NCI-H2107 treated with DMSO at 0.1 percent for 48 hours (cell line): ENCODE results near the gene DCLK1.
A peak's percentile ranks its signal among the peaks of the same experiment; 100 is the strongest.

Experiments used
- DNase-seq: peaks from one replicate; lab custom pipeline; 2025; ENCODE audit not compliant: unreplicated experiment; lab: John Stamatoyannopoulos, UW

Gene DCLK1

DNA sequence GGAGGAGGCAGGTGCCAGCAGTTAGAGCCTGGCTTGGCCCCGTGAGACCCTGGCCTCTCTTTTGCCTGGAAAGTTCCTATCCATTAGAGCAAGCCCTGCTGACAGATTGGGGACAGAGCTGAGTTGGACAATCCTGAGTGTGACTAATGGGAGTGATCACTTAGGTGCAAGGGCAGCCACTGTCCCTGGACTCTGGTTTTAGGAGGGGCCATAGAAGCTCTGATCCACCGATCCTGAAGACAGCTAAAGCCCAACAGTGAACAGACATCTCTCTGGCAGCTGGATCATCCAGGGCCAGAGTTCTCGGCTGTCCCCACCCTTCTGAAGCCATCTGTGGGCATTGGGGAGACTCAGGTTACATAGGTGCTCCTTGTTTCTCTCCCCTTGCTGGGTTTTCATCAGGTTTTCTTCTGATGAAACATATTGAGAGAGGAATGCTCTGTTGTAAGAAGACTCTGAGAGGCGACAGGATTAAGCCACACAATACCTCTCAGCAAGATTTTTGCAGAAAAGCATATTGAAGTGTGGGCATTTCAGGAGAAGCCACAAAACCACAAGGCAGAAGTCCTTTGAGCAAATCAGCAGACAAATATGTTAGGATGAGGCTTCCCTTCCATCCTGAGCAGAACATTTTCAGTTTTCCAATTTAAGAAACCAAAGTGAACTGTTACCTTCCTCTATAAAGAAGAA is 366.7 kb downstream of the DCLK1 start:
- no peak for DNase-seq

DNA sequence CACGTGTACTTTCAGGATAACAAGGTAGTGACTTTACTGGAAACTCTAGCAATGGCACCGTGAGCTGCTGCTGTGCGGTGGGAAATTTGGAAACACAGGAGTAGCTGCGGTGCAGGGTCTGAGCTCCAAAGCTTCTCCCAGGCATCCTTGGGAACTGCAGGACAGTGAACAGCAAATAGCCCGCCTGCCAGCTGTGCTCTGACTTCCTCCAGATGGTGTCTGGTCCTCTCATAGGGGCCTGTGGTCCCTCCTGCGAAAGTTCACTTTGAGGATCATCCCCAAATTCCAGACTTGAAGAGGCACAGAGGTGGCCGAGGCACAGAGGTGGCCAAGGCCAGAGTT is 367.4 kb downstream of the DCLK1 start:
- no peak for DNase-seq

DNA sequence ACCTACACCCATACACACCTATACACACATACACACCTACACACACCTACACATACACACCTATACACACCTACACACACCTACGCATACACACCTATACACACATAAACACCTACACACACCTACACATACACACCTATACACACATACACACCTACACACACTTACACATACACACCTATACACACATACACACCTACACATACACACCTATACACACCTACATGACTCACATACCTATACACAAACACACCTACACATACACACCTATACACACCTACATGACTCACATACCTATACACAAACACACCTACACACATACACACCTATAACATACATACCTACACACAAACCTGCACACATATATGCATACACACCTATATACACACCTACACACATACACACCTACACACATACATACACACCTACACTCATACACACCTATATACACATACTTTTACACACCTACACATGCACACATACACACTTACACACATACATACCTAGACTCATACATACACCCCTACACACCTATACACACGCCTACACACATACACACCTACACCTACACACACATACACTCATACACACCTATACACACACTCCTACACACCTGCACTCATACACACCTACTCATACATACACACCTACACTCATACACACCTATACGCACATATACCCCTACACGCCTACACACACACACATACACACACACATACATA is 368.0 kb downstream of the DCLK1 start:
- no peak for DNase-seq

DNA sequence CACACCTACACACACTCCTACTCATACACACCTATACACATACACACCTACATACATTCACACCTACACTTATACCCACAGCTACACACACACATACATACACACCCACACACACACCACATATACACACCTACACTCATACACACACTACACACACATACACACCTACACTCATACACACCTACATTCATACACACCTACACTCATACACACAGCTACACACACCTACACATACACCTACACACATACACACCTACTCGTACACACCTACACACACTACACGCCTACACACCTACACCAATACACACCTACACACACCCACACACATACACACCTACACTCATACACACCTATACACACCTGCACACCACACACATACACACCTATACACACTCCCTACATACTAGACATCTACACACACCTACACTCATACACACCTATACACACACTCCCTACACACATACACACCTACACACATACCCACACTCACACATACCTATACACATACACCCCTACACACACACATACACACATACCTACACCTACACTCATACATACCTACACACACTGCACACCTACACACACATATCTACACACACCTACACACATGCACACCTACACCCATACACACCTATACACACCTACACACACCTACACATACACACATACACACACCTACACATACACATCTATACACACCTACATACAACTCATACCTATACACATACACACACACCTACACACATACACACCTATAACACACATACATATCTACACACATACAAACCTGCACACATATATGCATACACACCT is 369.5 kb downstream of the DCLK1 start:
- DNase-seq = no peak

DNA sequence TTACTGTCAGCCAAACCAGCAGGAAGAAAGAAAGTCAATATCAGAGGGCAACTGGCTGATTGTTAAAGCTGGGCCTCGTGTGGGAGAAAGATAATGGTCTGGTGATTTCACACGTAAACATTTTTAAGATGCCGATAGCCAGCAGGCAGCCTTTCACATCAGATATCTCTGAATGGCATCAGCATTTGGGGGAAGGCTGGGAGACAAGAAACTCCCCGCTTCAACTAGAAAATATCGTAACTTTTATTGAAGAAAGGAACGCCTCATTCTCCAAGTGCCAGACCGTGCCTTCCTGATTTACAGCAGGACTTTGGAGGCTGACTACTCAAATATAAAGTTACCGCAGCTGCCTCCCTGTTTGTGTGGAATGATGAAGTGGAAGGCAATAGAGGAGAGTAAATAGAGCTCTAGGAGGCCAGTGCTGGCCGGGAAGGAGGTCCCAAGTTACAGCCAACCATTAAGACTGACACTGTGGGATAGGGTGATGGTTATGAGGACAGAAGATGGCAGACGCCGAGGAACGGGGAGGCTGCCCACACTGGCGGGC is 370.4 kb downstream of the DCLK1 start:
- peak; percentile 3 for DNase-seq

DNA sequence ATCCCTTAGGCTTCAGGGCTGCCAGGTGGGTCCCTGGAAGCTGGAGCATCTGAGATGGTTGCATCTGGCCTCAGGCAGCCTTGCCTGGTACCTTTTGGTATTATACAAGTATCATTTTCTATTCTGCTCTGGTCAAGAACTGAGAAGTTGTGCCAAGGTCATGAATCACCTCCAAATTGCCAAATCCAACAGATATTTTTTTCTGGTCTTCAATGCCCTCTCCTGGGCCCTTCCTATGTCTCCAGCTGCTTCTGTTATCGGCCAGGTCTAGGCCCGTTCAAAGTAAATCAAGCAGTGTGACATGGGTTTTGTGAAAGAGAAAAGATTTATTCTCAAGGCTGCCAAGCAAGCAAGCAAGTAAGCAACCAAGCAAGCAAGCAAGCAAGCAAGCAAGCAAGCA is 383.6 kb downstream of the DCLK1 start:
- no peak for DNase-seq

DNA sequence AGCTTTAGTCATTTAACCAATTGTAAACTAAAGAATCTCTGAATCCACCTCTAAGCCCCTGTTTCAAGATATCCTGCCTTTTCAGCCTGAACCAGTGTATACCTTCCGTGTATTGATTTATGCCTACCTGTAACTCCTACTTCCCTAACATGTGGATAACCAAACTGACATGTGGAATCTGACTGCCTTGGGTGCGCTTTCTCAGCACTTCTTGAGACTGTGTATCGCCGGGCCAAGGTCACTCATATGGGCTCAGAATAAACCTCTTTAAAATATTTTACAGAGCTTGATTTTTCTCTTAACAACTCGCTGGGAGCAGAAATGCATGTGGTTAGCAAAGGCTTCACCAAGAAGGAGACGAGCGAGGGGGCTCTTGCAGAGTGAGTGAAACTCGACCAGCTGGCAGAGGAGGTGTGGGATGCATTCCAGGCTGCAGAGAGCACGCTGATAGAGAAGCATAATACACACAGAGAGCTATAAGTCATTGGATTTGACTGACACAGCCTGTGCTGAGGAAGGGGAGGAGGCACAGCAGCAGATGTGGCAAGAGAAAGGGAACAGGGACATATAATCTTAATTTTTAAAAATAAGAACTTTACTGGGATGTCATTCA is 386.5 kb downstream of the DCLK1 start:
- DNase-seq = no peak

DNA sequence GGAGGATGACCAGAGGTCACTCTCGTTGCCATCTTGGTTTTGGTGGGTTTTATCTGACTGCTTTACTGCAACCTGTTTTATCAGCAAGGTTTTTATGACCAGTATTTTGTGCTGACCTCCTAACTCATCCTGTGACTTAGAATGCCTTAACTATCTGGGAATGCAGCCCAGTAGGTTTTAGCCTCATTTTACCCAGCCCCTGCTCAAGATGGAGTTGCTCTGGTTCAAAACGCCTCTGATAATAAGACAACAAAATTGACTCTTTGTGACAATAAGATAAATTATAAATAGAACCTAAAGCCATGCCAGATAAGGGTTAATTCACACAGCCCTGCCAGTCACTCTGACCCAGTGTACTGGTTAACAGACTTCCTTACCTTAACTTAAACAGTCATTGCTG is 387.0 kb downstream of the DCLK1 start:
- DNase-seq = no peak

DNA sequence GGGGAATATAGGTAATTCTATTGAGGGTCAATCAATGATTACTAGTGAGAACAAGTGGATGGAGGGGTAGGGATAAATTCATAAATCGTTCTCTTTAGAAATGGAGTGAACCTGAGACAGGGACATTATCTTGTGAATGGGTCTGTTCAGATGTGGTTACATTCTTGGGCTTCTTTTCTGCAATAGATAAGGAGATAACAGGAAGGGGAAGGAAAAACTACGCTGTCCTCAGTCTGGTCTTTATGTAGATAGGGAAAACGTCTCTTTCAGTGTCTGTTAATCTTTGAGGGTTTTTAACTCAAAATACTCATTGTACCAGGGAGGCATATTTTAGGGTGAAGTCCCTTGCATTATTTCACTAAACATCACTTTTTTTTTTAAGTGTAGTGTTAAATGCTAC is 388.0 kb downstream of the DCLK1 start:
- no peak for DNase-seq

DNA sequence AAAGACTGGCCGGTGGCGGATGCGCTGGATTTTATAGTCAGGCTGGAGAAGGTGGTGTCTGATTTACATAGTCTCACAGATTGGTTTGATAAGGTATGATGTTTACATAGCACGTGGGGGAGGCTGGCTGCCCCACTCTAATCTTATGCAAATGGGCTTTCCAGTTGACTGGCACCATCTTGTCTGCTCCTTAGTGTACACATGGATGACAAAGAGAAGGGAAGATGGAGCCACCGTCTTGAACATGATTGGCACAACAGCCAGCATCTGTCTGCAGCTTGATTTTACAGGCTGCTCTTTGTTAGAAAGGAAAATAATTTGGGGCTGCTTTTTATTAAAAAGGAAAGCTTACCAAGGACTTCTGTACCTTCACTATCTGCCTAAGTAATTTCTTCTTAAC is 389.5 kb downstream of the DCLK1 start:
- DNase-seq = no peak

DNA sequence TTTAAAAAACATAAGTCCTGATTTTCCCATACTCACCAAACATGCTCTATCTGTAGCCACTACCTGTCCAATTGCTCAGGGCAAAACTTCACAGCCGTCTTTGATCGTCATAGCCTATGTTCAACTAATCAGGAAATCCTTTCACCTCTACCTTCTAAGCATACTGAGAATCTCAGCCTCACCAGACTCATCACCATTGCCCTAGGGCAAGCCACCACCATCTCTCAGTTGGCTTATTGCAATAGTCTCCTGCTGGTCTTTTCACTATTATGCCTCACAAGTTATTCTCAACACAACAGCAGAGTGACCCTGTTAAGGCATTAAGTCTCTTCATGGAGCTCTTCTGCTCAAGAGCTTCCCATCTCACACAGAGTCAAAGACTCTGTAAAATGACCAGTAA is 394.3 kb downstream of the DCLK1 start:
- DNase-seq = no peak

DNA sequence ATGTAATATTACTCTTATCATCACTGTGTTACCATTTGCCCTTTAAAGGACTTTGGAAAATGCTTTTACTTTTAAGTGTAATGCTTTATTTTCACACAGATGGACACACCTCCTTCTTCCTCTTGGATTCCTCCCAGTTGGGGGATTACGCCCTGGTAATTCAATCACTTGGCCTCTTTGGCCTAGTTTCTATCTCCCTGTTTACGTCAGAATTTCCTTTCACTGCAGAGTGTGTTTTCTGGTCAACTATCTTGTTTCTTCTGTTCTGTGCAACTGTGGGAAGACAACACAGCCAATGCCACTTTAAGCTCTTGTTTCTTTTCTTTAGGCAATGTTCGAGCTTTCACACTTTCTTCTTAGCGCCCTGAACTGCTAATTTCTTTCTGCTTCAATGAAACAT is 397.4 kb downstream of the DCLK1 start:
- no peak for DNase-seq

DNA sequence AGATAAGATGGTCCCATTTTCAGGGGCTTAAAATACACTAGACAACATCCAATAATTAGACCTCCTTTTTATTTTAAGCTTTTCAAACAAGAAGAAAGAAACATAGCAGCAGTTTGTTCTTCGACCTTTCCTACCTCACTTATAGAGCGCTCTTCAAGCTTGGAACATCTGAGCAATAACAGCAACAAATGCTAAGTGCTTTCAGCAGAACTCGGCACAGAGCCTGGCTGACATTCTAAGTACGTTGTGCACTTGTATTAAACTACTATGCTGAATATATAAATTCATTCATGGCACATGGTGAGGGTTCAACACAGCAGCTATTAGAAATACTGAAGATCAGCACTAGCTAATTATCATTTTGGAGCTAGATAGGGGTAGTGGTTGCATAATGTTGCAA is 398.6 kb downstream of the DCLK1 start:
- DNase-seq = no peak

DNA sequence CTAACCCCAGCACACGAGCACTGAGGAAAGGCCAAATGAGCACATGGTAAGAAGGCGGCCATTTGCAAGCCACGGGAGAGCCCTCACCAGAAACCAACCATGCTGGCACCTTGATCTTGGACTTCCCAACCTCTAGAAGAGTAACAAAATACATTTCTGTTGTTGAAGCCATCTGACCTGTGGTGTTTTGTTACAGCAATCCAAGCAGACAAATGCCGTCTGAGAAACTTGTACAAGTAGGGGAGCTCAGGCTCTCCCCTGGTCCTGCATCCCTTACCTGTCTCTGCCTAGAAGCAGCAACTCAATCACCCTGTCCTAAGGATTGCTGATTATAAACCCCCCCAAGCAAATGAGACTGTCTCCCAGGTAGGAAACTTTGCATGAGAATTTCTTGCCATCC is 399.7 kb downstream of the DCLK1 start:
- no peak for DNase-seq

DNA sequence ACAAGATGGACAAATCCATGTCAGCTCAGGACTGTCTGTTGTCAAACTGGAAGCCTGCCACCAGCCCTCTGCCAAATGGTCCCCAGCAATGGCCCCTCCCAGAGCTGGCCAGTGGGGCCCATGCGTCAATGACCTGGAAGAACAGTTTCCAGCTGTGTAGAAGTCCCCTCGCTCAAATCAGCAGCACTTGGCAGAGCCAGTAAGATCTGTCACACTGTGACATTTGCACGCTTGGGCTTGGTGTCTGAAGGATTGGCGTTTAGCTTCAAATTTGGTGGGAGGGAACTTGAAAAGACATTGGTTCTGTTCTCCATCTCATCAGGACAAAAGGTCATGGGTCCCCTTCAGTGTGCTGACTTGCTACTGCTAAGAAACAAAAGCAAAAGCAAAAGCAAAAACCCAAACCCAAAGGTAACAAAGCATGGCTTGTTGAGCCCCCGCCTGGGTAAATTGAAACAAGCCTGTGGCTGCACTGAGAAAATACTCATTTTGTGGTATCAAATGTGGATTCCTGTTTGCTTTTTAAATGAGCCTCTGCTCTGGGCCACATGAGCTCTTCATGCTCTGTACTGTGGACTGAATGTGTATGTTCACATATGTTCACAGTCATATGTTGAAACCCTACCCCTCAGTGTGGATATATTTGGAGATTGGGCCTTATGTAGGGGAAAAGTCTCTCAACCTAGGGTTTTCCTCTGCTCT is 401.1 kb downstream of the DCLK1 start:
- no peak for DNase-seq

DNA sequence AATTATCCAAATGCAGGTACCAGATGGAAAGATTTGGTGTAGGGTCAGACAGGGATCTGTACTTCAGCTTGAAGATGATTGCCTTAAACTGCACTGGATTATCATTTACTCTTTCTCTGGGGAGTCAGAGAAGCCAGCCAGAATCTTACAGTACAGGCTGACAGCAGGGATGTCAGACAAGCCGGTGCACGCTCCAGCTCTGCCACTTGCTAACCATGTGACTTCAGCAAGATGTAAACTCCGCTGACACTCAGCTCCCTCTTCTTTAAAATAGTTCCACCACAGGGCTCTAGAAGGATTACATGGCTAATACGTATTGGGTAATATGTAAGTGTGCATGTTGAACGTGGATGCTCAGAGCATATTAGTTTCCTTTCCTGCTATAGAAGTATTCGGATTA is 403.3 kb downstream of the DCLK1 start:
- DNase-seq = no peak

DNA sequence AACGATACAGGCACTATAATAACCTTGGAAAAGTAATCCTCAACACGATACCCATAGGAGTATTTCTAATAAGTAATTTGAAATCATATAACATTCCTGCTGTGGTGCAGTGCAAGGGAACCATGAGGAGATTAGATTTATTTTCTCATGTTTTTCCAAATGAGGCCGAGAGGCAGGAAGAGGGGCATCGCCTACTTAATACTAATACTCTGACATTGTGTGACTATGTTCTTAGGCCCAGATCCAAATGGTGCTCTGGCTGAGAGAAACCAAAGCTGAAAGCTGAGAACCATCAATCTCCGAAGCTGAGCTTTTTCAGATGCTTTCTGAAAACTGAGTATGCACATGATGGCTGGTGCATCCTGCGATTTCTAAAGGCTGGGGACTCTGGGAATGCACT is 406.7 kb downstream of the DCLK1 start:
- no peak for DNase-seq

DNA sequence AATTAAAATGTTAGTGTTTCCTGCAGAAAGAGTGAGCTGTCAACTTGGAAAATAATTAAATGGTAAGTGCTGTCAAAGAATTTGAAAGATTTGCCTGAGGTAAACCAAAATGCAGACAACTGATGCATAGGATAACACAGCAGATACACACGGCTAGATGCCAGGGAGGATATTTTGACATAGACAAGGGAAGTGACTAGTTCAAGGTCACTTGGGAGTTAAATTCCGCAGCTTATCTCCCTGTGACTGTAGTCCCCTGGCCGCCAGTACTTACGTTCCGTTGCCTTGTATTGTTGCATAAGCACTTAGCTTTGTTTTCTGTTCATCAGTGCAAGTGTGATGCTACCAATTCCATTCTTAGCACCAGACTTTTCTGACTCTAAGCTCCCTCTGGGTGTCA is 407.4 kb downstream of the DCLK1 start:
- no peak for DNase-seq

DNA sequence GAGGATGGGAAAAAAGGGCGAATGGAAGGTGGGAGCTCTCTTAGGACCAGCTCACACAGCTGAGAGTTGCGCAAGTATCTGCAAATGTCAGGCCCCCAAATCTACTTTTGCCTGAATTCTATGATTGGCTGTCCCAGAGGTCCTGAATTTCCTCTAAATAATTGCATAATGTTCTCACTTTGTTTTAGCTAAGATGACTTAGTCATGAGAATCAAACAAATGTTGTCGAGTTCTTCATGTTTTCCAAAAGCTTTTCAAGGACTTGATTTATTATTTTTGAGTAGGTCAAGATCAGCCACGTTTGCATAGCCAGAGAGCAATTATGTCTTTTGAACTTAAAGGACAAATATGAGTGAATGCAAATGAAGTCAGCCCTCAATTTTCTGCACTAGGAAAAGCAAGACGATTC is 408.1 kb downstream of the DCLK1 start:
- DNase-seq = no peak

DNA sequence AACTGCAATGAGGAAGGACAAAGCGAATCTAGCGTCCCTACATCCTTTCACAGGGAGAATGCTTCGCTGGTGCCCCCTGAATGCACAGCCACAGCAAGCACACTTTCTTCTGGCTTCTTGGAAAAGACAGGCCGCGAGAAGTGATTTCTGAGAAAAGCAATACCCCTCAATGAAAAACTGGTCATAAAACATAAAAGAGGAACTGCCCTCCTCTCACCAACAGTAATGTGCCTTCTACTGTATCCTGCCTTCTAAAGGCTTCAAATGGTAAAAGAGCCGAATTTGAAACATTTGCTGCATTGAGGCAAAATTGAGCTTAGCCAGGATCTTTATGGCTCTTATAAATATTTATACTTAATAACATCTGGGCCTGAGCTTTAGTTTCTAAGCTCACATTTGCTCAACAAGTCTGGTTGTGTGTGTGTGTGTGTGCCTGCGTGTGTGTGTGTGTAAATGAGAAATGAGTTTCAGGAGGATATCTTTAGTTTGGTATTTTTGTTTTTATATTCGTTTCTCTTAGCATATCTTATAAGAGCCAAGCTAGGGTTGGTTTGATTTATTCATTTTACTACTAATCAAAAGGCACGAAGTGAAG is 408.6 kb downstream of the DCLK1 start:
- no peak for DNase-seq
